GM12801 (cell line): ENCODE results near the gene ERCC6.

Experiments
- TF ChIP-seq, protein P1 (sequence below): IDR thresholded peaks from one replicate; pipeline ENCODE4 v1.5.1; 2011; ENCODE audit warnings: control low read depth; ENCODE audit not compliant: insufficient read length; ENCODE audit errors: extremely low read depth

Gene ERCC6

DNA sequence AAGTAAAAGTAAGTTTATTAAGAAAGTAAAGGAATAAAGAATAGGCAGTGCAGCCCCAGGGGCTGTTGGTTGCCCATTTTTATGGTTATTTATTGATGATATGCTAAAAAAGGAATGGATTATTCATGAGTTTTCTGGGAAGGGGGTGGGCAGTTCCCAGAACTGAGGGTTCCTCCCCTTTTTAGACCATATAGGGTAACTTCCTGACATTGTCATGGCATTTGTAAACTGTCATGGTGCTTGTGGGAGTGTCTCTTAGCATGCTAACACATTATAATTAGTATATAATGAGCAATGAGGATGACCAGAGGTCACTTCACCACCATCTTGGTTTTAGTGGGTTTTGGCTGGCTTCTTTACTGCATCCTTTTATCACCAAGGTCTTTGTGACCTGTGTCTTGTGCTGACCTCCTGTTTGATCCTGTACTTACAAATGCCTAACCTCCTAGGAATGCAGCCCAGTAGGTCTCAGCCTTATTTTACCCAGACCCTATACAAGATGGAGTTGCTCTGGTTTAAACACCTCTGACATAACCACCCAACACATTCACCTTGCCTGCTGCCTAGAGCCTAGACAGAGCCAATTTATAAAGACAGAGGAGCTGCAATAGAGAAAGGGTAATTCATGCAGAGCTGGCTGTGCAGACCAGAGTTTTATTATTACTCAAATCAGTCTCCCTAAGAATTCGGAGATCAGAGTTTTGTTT, 10.9 kb upstream of the ERCC6 start:
- TF ChIP-seq, protein P1, sequence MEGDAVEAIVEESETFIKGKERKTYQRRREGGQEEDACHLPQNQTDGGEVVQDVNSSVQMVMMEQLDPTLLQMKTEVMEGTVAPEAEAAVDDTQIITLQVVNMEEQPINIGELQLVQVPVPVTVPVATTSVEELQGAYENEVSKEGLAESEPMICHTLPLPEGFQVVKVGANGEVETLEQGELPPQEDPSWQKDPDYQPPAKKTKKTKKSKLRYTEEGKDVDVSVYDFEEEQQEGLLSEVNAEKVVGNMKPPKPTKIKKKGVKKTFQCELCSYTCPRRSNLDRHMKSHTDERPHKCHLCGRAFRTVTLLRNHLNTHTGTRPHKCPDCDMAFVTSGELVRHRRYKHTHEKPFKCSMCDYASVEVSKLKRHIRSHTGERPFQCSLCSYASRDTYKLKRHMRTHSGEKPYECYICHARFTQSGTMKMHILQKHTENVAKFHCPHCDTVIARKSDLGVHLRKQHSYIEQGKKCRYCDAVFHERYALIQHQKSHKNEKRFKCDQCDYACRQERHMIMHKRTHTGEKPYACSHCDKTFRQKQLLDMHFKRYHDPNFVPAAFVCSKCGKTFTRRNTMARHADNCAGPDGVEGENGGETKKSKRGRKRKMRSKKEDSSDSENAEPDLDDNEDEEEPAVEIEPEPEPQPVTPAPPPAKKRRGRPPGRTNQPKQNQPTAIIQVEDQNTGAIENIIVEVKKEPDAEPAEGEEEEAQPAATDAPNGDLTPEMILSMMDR = no peak

DNA sequence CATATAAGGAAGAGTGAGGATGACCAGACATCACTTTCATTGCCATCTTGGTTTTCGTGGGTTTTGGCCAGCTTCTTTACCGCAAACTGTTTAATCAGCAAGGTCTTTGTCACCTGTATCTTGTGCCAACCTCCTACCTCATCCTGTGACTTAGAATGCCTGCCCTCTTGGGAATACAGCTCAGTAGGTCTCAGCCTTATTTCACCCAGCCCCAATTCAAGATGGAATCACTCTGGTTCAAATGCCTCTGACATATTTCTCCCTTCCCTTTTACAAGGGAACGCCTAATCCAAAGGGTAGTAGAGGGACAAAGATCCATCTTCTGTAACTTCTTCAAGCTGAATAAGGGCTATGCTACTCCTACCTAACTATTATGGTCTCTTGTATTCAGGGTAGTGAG, 4.7 kb upstream of the ERCC6 start:
- TF ChIP-seq, protein P1 = no peak

DNA sequence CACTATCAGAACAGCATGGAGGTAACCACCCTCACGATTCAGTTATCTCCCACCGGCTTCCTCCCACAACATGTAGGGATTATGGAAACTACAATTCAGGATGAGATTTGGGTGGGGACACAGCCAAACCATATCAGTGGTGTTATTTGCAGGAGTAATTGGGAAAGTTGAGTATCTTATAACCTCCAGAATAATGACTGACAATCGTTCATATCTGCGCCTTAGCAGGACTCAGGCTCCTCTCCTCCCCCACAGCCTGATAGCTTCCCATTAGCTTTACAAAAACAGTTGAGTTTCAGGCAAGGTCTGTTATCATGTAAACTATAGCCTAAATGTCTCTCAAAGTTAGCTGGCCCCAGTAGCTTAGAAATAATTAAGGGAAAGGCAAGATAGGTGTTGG, 3.4 kb upstream of the ERCC6 start:
- TF ChIP-seq, protein P1 = no peak

DNA sequence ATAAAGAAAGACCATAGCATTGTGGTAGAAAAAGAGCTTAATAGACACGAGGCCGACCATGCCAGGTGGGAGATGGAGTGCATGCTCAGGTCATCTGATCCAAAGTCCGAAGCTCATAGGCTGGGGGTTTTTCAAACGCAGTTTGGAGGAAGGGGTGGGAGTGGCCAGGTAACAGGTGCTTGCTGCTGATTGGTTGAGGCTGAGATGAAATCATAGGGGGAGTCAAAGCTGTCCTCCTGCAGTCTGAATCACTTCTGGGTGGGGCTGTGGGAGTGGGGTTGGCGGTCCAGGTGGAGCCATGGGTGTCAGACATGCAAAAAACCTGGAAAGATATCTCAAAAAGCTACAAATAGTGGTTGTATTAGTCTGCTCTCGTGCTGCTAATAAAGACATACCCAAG, 2.8 kb upstream of the ERCC6 start:
- TF ChIP-seq, protein P1 = no peak

DNA sequence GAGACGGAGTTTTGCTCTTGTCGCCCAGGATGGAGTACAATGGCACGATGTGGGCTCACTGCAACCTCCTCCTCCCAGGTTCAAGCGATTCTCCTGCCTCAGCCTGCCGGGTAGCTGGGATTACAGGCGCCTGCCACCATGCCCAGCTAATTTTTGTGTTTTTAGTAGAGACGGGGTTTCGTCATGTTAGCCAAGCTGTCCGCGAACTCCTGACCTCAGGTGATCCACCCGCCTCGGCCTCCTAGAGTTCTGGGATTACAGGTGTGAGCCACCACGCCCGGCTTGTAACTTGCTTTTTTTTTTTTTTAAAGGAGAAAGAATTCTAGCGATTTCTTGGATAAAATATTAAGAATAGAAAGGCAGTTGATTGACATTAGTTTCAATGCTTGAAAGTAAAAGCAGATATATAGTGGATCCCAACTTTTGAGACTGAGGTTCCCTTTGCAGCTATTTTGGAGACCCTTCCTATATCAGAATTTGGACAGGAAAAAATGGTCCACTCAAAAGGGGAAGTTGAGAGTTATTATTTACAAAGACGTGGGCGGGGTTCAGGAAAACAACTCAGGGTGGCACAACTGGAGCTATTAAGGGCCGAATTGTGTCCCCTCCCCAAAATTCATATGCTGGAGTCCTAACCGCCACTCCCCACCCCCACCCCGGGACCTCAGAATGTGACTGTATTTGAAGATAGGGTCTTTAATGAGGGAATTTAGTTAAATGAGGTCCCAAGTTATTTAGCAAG, 1.3 kb upstream of the ERCC6 start:
- TF ChIP-seq, protein P1 = no peak

DNA sequence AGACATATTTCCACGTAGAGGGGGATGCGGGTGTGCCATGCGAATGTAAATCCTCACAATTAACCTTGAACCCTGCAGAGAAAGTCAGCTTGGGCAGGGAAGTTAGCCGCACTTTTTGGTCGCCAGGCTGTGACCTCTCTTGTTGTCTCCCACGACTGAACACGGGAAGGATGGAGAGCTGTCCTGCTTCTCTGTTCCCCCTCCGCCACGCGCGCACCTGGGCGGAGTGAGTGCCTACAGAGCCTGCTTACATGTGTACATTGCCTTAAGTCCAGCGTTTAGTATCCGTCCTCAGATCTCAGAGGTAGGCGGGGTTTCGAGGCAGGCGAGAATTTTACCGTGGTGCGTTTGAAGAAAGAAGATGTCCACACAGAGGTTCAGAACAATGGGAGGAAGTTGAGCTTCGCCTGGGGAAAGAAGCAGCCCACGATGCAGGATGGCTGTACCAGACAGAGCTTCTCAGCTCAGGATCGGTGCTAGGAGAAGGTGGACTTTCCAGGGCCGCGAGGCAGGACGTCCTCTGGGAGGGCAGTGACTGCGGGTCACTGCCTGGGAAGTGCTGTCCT, 482 bp upstream of the ERCC6 start:
- TF ChIP-seq, protein P1 = no peak

DNA sequence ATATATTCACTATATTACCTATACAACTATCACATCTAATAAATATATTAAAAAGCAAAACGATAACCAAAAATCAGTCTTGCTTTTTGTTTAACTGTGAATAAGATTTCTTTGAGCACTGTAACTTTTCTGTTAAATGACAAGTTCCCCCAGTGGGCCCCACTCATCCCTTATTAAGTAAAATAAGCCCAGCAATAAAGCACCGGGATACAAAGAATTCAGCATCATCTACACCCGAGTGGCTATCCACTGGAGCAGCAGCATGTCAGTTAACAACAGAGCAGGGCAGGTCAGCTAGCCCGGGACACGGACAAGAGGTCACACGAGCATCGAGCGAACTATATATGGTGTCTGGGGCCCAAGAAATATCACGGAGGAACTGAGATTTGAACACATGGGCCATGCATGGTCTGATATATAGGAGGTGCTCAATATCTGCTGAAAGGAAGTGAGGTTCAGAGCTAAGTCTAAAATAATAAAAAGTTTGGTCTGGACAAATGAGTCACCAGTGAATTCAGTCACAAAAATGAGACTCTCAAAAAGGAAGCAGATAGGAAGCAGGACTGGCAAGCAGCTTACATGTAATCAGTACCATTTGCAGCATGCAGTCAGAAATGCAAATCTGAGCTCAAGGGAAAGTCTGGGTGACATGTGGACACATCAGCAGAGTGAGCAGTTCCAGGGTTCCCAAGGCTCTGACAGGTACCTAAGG, 4.1 kb downstream of the ERCC6 start:
- TF ChIP-seq, protein P1 = no peak
